Measurements from ENCODE around the gene BTBD8.

DNA sequence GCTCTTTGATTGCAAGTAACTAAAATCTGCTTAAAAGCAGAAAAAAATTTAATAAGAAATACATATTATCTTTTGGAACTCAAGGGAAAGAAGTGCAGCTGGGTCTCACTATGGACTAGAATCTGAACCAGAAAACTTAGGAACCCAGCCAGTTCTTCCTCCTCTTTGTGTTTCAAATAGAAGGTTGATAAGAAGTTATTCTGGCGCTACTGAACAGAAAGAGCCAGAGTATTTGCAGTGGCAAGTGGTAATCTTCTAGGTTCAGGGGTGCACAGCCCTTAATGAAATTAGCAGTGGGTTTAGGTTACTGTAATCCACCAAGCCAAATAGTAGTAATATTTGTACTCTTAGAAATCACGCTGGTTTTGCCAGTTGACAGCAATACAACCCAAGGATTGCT is 28.5 kb downstream of the BTBD8 start:
- TF ChIP-seq POLR2AphosphoS5 (IDR thresholded peaks at IDR 0.05) (no peak), POLR2A (IDR thresholded peaks at IDR 0.05) (no peak)
- TF ChIP-seq, protein P1, sequence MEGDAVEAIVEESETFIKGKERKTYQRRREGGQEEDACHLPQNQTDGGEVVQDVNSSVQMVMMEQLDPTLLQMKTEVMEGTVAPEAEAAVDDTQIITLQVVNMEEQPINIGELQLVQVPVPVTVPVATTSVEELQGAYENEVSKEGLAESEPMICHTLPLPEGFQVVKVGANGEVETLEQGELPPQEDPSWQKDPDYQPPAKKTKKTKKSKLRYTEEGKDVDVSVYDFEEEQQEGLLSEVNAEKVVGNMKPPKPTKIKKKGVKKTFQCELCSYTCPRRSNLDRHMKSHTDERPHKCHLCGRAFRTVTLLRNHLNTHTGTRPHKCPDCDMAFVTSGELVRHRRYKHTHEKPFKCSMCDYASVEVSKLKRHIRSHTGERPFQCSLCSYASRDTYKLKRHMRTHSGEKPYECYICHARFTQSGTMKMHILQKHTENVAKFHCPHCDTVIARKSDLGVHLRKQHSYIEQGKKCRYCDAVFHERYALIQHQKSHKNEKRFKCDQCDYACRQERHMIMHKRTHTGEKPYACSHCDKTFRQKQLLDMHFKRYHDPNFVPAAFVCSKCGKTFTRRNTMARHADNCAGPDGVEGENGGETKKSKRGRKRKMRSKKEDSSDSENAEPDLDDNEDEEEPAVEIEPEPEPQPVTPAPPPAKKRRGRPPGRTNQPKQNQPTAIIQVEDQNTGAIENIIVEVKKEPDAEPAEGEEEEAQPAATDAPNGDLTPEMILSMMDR (IDR thresholded peaks at IDR 0.05) = no peak
